OCI-LY7 (cell line): ENCODE data around the gene IRX6.

Source experiments
- EZH2phosphoT487 ChIP-seq: fragments of 200-600 bp; sonication (generic); IDR thresholded peaks from 2 replicates; pipeline ENCODE4 v1.6.1; 2018; ENCODE audit warnings: low read depth, borderline replicate concordance, mild to moderate bottlenecking, mixed run types, antibody characterized with exemption, low read length, moderate library complexity, mixed read lengths
- TF ChIP-seq, protein P1 (sequence below): fragments of 200-600 bp; sonication (generic); conservative IDR thresholded peaks from 2 replicates; pipeline ENCODE4 v1.5.1; 2014; ENCODE audit warnings: mild to moderate bottlenecking, antibody characterized with exemption, low read length, moderate library complexity, mixed read lengths

DNA sequence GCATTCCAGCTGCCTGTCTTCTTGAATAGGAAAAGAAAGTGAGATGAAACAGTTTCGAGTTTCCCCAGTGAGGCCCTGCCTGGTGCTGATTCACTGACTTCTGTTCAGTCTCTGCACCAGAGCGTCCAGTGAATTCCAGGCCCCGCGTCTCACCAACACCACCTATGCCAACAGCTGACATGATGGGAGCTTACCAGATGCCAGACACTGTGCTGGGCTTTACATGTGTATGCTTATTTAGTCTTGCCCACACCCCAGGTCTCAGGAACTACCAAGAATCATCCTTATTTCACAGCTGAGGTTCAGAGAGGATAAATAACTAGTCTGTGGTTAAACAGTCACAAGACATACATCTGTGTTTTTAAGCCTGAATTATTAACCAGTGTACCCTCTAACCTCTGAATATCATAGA, 29.1 kb upstream of the IRX6 start:
- TF ChIP-seq, protein P1, sequence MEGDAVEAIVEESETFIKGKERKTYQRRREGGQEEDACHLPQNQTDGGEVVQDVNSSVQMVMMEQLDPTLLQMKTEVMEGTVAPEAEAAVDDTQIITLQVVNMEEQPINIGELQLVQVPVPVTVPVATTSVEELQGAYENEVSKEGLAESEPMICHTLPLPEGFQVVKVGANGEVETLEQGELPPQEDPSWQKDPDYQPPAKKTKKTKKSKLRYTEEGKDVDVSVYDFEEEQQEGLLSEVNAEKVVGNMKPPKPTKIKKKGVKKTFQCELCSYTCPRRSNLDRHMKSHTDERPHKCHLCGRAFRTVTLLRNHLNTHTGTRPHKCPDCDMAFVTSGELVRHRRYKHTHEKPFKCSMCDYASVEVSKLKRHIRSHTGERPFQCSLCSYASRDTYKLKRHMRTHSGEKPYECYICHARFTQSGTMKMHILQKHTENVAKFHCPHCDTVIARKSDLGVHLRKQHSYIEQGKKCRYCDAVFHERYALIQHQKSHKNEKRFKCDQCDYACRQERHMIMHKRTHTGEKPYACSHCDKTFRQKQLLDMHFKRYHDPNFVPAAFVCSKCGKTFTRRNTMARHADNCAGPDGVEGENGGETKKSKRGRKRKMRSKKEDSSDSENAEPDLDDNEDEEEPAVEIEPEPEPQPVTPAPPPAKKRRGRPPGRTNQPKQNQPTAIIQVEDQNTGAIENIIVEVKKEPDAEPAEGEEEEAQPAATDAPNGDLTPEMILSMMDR, result no peak
- TF ChIP-seq EZH2phosphoT487, result no peak
